HG03064 (cell line): ENCODE measurements around the gene MLC1.

Experiments used
- ATAC-seq: cut with Tn5 transposase; IDR thresholded peaks from one replicate; pipeline ENCODE4 v1.9.1; 2021; ENCODE audit warnings: low read depth; ENCODE audit not compliant: unreplicated experiment

MLC1 gene

DNA sequence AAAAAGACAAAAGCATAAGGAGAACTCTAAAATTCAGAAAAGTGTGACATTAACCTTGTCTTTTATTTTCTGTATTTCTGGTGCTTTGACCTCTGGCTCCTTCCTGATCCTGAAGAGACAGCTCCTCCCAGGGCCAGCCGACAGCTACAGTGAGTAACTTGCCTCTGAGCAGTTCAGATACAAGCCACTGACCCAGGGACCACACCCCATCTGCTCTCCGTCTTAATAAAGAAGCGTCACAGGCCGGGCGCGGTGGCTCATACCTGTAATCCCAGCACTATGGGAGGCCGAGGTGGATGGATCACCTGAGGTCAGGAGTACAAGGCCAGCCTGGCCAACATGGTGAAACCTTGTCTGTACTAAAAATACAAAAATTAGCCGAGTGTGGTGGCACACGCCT lies 6.5 kb downstream of the MLC1 start:
- ATAC-seq = no peak

- no peak for ATAC-seq
These were observed 7.0 kb downstream of the MLC1 start for GRCh38 chr22:50078246-50078645.

DNA sequence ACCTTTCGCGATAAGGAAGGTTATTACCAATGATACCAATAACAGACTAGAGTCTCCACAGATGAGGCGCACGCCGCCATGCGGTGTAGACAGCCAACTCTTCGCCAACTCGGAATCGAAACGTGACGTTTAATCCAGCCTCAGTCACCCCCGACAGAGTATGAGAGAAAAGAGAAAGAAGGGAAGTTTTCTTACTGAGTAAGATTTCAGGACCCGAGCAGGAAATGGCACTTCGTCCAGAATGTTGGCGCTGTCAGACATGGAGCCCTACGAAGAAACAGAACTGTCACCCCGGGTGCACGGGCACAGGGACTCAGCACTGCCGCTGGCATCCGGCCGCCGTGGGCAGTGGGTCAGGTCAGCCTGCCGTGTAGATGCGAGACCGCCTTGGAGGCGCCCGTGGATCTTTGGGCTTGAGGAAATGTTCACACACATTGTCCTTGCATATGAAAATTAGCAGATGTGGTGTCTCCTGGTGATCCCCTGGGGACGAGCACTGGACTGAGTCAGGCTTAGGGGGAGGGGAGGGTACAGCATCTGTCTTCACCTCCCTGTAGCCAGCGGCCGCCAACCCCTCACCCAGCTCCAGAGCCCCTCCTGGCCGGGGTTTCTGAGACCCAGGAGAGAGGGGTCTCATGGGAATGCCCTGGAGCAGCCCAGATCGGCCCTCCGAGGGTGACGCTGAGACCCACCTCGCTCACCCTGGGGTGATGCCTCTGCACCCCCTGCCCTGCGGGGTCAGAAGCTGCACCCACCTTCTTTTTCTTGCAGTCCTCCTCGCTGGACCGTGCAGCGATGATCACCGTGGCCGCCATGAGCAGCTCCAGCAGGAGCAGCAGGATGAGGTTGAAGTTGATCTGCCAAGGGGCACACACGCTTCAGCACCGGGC lies 8.3 kb downstream of the MLC1 start:
- no peak for ATAC-seq

DNA sequence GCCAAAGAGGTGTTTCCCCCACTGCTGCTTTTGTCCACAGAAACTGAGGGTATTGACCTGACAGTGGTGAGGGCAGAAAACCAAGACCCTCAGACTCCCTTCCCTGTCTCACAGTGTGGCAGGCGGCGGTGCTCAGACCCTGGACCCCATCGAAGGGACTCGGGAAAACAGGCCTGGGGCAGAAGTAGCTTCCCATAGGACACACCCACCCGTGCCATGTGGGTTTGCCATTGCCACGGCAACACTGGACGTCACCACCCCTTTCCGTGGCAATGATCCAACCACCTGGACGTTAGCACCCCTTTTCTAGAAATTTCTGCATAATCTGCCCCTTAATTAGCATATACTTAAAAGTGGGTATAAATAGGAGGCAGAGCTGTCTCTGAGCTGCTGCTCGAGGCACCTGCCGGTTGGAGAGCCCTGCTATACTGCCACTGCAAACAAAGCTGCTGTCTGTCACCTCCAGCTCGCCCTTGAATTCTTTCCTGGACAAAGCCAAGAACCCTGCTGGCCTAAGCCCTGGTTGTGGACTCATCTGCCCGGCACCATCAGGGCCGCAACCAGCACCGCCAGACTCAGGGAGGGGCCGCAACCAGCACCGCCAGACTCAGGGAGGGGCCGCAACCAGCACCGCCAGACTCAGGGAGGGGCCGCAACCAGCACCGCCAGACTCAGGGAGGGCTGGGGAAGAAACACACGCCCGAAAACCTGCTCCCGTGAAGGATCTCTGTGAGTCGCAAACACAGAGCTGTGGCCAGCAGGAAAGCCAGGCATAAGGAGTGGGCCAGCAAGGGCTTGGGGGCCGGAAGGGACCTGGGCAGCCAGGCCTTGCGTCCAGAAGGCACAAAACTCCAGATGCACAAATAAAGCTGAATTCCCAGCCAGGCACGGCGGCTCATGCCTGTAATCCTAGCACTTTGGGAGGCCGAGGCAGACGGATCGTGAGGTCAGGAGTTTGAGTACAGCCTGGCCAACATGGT lies 10.4 kb downstream of the MLC1 start:
- no peak for ATAC-seq

- ATAC-seq = no peak
These were observed 11.2 kb downstream of the MLC1 start for GRCh38 chr22:50074056-50074455.

GRCh38 chr22:50072714-50073538 lies 12.3 kb downstream of the MLC1 start:
- no peak for ATAC-seq

- ATAC-seq = no peak
These were observed 13.1 kb downstream of the MLC1 start for GRCh38 chr22:50072167-50072555.

DNA sequence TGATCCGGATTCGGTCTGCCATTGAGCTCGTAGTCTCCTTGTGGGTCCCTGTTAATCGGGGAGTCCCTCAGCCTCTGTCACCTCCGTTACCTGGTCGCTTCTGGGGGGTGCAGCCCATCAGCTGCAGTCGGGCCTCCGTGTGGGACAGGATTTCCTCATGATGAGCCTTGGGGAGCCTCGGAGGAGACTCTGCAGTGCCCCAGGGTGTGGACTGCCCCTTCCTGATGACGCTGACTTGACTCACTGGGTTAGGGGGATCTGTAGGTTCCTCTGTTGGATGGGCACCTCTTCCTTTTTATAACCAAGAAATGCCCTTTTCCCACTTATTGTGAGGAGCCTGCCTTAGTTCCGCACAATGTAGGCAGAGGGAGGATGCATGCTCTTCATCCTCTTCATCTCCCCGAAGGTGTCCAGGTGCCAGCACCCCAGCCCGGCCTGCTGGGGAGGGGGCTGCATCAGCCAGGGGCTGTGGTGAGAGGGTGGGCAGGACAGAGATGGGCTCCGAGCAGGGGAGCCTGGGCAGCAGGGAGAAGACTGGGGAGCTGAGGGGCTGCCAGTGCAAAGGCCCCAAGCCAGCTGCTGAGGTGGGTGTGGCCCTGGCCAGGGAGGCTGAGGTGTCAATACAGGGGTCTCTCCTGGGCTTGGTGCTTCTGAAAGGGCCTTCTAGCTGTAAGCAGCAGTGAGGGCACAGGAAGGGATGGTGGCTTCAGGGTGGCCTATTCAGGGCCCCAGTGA lies 13.6 kb downstream of the MLC1 start:
- ATAC-seq = no peak

GRCh38 chr22:50070366-50070765 lies 14.9 kb downstream of the MLC1 start:
- ATAC-seq = no peak

- ATAC-seq = no peak
These were observed 17.1 kb downstream of the MLC1 start for GRCh38 chr22:50068096-50068495.

DNA sequence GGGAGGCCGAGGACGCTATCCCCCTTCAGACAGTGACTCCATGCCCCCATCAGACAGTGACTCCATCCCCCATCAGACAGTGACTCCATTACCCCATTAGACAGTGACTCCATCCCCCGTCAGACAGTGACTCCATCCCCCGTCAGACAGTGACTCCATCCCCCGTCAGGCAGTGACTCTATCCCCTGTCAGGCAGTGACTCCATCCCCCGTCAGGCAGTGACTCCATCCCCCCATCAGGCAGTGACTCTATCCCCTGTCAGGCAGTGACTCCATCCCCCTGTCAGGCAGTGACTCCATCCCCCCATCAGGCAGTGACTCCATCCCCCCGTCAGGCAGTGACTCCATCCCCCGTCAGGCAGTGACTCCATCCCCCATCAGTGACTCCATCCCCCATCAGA lies 18.0 kb downstream of the MLC1 start:
- ATAC-seq = no peak

- ATAC-seq = no peak
These were observed 20.8 kb downstream of the MLC1 start for GRCh38 chr22:50064453-50064852.

DNA sequence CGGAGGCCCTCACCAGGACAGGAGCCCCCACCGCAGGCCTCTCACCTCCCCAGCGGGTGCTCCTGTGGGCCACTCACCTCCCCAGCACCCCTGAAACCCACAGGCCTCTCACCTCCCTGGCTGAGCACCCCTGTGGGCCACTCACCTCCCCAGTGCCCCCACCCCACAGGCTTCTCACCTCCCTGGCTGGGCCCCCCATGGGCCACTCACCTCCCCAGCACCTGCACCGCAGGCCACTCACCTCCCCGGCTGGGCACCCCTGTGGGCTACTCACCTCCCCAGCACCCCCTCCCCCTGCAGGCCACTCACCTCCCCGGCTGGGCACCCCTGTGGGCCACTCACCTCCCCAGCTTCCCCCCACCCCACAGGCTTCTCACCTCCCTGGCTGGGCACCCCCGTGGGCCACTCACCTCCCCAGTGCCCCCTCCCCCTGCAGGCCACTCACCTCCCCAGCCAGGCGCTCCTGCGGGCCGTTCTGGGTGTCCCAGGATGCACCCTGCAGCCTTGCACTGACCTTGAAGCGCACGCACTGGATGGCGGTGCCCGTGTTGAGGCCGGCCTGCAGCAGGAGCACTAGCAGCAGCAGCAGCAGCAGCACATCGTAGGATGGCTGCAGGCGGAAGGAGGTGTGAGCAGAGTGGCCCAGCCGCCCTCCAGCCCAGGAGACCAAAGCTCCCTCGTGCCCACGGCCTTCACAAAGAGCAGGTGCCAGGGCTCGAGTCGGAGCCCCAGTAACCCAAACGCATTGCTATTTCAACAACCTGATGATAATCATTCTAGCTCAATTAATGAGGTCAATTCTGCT lies 21.4 kb downstream of the MLC1 start:
- no peak for ATAC-seq

DNA sequence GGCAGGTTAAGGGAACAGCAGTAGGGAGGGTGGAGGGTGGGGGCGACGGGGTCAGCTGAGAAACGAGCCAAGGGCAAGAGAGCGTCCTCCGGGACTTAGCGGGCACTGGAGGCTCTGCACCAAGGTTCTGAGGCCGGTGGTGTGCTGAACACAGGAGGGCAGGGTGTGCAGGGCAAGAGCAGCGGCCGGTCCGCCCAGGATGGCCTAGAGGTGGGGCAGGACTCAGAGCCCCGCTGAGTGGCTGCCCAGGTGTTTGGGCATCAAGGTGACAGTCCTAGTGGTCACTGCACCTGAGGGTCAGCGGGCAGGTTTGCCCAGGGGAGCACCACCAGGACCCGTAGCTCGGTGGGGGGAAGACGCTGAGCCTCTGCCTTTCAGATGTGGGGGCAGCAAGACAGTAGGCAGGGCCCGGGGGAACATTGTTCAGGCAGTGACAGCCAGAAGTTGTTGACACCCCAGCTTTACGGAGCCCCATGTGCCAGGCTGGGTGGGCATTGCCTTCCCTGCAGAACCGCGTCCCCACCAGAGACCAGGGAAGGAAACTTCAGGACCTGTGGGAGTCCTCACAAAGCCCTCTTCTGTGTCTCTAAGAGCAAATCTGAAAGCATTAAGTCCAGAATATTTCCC lies 22.6 kb downstream of the MLC1 start:
- ATAC-seq = no peak

DNA sequence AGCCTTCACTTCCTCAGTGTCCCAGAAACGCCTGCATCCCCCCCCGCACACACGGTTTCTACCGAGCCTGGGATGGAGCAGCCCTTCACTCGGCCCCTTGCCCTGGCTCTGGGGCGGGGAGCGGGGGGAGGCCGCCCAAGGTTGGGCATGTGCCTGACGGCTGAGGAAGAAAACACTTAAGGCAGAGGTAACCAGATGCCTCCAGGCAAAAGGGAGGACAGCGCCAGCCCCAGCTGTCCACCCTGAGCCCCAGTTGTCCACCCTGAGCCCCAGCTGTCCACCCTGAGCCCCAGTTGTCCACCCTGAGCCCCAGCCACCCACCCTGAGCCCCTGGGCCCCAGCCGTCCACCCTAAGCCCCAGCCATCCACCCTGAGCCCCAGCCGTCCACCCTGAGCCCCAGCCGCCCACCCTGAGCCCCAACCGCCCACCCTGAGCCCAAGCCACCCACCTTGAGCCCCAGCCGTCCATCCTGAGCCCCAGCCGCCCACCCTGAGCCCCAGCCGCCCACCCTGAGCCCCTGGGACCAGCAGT lies 23.3 kb downstream of the MLC1 start:
- ATAC-seq = no peak

- no peak for ATAC-seq
These were observed 23.9 kb downstream of the MLC1 start for GRCh38 chr22:50061141-50061823.

- no peak for ATAC-seq
These were observed 24.6 kb downstream of the MLC1 start for GRCh38 chr22:50060441-50061140.
